Measurements from ENCODE around the gene TBC1D8. TPM values are rescaled to one million over a fixed set of nuclear protein-coding genes. Genes with fewer than 3 reads are reported as not detected.

The TBC1D8 gene
- total RNA-seq, 2 donors from 2014 or later = 86.1 to 149 TPM

DNA sequence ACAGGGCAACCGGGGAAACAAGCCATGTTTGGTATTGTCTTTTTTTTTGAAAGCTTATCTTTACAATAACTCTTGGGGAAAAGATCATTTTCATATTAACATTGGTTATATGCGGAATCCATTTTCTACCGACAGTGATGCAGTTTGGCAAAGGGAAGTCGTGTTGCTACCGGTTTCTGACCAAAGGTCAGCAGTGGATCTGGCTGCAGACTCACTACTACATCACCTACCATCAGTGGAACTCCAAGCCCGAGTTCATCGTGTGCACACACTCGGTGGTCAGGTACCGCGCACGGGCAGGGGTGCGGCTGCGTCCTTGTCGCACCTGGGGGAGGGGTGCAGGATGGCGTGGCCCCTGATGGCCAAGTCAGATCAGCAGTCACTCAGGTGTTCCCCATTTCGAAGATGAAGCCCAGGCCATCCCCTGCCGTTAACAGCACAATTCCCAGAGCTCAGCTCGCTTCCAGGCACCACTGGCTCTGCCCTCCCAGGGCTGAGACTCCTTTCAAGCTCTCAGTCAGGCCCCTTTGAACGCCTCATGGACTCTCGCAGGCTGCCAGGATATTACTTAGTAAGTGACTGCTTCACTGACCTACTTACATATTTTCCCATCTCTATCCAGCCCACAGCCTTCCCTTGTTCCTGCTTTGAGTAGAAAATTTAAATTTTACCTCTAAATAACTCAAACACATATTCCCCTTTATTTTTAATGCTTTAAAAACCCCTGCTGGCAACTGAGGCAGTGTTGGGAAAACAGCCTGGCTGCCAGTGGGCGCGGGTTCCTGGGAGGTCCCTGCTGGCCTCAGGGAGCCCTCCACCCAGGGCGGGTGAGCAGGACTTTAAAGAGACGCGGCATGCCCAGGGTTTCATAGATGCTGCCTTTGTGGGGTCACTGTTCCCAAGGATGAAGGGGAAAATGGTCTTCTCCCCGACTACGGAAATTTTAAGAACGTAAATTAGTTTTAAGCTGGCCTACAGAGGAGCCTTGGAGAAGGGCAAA lies 182.7 kb downstream of the TBC1D8 start:
- no peak for DNase-seq (ENCODE audit: low spot score)
- 93% methylated on average over 28 of the region's 28 CpGs for WGBS
- H3K4me1 ChIP-seq (replicated peaks) = no peaks in the 10 kb centered on the region
- no peak overlapping the region for H3K4me3 ChIP-seq
- no peaks in the 10 kb centered on the region for H3K36me3 ChIP-seq
- no peaks in the 10 kb centered on the region for H3K9me3 ChIP-seq
- H3K27ac ChIP-seq = no peak overlapping the region
- H3K27me3 ChIP-seq (replicated peaks; ENCODE audit: insufficient read depth) = no peaks in the 10 kb centered on the region
- TF ChIP-seq, protein P1, sequence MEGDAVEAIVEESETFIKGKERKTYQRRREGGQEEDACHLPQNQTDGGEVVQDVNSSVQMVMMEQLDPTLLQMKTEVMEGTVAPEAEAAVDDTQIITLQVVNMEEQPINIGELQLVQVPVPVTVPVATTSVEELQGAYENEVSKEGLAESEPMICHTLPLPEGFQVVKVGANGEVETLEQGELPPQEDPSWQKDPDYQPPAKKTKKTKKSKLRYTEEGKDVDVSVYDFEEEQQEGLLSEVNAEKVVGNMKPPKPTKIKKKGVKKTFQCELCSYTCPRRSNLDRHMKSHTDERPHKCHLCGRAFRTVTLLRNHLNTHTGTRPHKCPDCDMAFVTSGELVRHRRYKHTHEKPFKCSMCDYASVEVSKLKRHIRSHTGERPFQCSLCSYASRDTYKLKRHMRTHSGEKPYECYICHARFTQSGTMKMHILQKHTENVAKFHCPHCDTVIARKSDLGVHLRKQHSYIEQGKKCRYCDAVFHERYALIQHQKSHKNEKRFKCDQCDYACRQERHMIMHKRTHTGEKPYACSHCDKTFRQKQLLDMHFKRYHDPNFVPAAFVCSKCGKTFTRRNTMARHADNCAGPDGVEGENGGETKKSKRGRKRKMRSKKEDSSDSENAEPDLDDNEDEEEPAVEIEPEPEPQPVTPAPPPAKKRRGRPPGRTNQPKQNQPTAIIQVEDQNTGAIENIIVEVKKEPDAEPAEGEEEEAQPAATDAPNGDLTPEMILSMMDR (IDR thresholded peaks at IDR 0.05) = no peak
- TF ChIP-seq POLR2AphosphoS5 (IDR thresholded peaks at IDR 0.05) = no peak
- no peak for TF ChIP-seq POLR2A (IDR thresholded peaks at IDR 0.05)
- intact Hi-C loops (cut with DNase I) = no loop called here

DNA sequence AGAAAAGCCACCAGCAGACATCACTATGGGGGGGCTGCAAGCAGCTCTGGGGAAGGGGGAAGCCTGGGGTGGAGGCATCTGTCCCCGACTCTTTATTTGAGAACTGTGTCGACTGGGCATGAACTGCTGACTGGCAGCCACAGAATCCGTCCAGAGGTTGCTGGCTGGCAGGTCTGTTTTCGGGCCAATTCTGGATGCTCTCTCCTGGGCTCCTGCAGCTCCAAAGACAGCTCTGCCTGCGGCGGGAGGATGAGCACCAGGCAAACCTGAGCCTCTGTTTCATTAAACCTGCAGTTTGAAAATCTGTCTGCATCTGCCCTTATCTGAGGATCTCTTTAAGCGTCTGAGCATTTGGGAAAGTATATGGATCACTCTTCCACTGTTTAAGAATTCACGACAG lies 183.5 kb downstream of the TBC1D8 start:
- intact Hi-C loops (cut with DNase I) = no loop called here
- WGBS = 88% methylated on average over 8 of the region's 8 CpGs
- no peaks in the 10 kb centered on the region for H3K36me3 ChIP-seq

DNA sequence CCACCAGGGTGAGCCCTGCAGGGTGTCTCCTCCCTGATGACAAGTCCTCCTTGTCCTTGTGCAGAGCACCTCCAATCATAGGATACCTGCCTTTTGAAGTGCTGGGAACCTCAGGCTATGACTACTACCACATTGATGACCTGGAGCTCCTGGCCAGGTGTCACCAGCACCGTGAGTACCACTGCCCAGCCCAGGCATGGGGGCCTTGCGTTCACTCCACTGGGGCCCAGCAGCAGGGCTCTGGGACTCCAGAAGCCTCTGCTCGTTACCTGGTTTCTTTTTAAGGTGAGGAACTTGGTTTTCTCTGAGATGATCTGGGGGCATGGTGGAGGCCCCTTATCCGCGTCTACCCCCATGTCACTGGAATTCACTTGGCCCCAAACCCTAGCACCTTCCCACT lies 185.6 kb downstream of the TBC1D8 start:
- Histone ChIP-seq H3K4me3 (no peak overlapping the region), H3K27me3 (replicated peaks; ENCODE audit: insufficient read depth) (no peaks in the 10 kb centered on the region), H3K9me3 (no peaks in the 10 kb centered on the region), H3K4me1 (replicated peaks) (no peaks in the 10 kb centered on the region), H3K27ac (no peak overlapping the region), H3K36me3 (no peaks in the 10 kb centered on the region)
- TF ChIP-seq, protein P1 (IDR thresholded peaks at IDR 0.05) = no peak
- TF ChIP-seq POLR2AphosphoS5 (IDR thresholded peaks at IDR 0.05) (no peak), POLR2A (IDR thresholded peaks at IDR 0.05) (no peak)
- WGBS = 95% methylated on average over 5 of the region's 5 CpGs
- intact Hi-C loops (cut with DNase I) = no loop called here
- no peak for DNase-seq (ENCODE audit: low spot score)

More for the DNA sequence above, 183.5 kb downstream of the TBC1D8 start:
- no peaks in the 10 kb centered on the region for H3K27me3 ChIP-seq (replicated peaks; ENCODE audit: insufficient read depth)
- no peak overlapping the region for H3K4me3 ChIP-seq
- TF ChIP-seq, protein P1 (IDR thresholded peaks at IDR 0.05) = no peak
- TF ChIP-seq POLR2A (IDR thresholded peaks at IDR 0.05) = no peak
- no peak overlapping the region for H3K27ac ChIP-seq
- DNase-seq (ENCODE audit: low spot score) = no peak
- no peaks in the 10 kb centered on the region for H3K9me3 ChIP-seq
- H3K4me1 ChIP-seq (replicated peaks) = no peaks in the 10 kb centered on the region

DNA sequence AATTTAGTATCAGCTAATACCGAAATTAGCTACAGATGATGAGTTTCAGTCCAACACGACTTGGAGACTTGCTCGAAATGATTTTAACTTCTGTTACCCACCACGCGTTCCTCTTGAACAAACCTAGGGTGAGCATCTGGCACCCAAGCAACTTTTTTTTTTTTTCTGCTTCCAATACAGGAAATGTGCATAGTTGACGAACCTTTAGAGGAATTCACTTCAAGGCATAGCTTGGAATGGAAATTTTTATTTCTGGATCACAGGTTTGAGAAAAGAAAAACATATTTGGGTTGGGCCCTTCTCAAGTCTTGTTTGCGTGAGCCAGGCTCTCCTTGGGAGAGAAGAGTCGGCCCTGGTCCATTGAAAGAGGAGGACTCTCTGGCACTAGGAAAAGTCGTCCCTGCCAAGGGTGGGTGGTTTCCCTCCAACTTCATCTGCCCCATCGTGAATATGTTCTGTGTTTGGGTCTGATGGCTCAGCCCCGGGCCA lies 186.5 kb downstream of the TBC1D8 start:
- 83% methylated on average over 11 of the region's 11 CpGs for WGBS
- Histone ChIP-seq H3K4me1 (replicated peaks) (no peaks in the 10 kb centered on the region), H3K27ac (no peak overlapping the region), H3K36me3 (no peaks in the 10 kb centered on the region), H3K9me3 (no peaks in the 10 kb centered on the region), H3K4me3 (no peak overlapping the region), H3K27me3 (replicated peaks; ENCODE audit: insufficient read depth) (no peaks in the 10 kb centered on the region)
- TF ChIP-seq, protein P1 (IDR thresholded peaks at IDR 0.05) = no peak
- TF ChIP-seq POLR2AphosphoS5 (IDR thresholded peaks at IDR 0.05) (no peak), POLR2A (IDR thresholded peaks at IDR 0.05) (no peak)
- intact Hi-C loops (cut with DNase I) = no loop called here
- no peak for DNase-seq (ENCODE audit: low spot score)

All from prostate gland (tissue), 2 donors.